Bronchial epithelial cell (primary cell): Measurements from ENCODE around the gene CNRIP1. TPM values are rescaled to one million over a fixed set of nuclear protein-coding genes. Genes with fewer than 3 reads are reported as not detected.

Experiments used
- DNase-seq: peaks from one replicate; pipeline ENCODE4 v3.0.0-alpha.2; 2010; ENCODE audit warnings: low read depth
- FAIRE-seq: peaks from 2 replicates; lab custom pipeline; 2011; peaks lifted over from hg19 to GRCh38; lab: Jason Lieb, UNC
- H3K27me3 ChIP-seq: 2 replicates; pipeline ENCODE4 v1.5.1; 2011; ENCODE audit warnings: low read length; ENCODE audit not compliant: control insufficient read depth, insufficient read depth
- H3K36me3 ChIP-seq: 2 replicates; pipeline ENCODE4 v1.5.1; 2011; ENCODE audit warnings: low read length; ENCODE audit not compliant: control insufficient read depth, insufficient read depth
- H3K4me3 ChIP-seq: 2 replicates; pipeline ENCODE4 v1.5.1; 2011; ENCODE audit warnings: mild to moderate bottlenecking, low read depth, low read length, control low read depth
- CTCF ChIP-seq: IDR thresholded peaks from 2 replicates; pipeline ENCODE4 v1.5.1; 2011; ENCODE audit warnings: mild to moderate bottlenecking, moderate library complexity, low read length, control low read depth, inconsistent platforms; ENCODE audit not compliant: insufficient read depth, severe bottlenecking
- total RNA-seq: library from RNA; depleted of rRNA; stranded (reverse); fragments of >200 nt; gene quantifications from 2 replicates; pipeline ENCODE4 v1.2.1, GENCODE V29; 2014

Gene CNRIP1
- total RNA-seq, 1 donor from 2014 or later, result 0.26 TPM

- FAIRE-seq (no peak), DNase-seq (no peak)
- no peak overlapping the region for H3K4me3 ChIP-seq
- no peaks in the 10 kb centered on the region for H3K27me3 ChIP-seq
- no peak for TF ChIP-seq CTCF
- no peaks in the 10 kb centered on the region for H3K36me3 ChIP-seq
Observed at GRCh38 chr2:68272246-68272994, 47.3 kb downstream of the CNRIP1 start.

DNA sequence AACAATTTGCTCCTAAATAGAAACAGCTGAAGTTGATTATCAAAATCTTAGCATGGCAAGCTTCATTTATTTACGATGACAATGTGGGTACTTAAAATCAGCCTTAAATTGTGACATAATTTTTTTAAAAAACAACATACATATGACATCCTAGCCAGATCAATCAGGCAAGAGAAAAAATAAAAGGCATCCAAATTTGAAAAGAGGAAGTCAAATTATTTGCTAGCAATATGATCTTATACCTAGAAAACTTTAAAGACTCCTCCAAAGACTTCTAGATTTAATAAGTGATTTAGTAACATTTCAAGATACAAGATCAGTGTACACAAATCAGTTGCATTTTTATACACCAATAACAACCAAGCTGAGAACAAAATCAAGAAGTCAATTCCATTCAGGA, 53.1 kb downstream of the CNRIP1 start:
- Histone ChIP-seq H3K4me3 (no peak overlapping the region), H3K27me3 (no peaks in the 10 kb centered on the region), H3K36me3 (no peaks in the 10 kb centered on the region)
- no peak for TF ChIP-seq CTCF
- FAIRE-seq (no peak), DNase-seq (no peak)

DNA sequence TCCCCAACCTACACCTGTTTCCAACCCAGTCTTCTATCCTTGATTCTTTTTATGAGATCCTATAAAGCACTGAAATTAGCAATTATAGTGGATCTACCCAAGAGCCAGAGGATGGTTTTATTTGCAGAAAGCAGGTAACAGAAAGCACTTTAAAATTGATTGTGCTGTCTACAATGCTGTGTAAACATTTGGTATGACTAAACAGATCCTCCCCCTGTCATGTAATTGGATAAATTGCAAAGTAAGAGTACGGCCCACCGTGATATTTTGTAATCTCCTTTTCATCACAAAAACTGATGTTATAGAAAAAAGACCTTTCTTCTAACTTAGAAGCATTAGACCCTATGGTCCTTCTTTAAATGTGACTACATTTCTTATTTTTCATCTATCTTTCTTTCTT, 56.1 kb downstream of the CNRIP1 start:
- Histone ChIP-seq H3K27me3 (no peaks in the 10 kb centered on the region), H3K36me3 (no peaks in the 10 kb centered on the region), H3K4me3 (no peak overlapping the region)
- no peak for TF ChIP-seq CTCF
- DNase-seq, result no peak
- FAIRE-seq, result no peak

DNA sequence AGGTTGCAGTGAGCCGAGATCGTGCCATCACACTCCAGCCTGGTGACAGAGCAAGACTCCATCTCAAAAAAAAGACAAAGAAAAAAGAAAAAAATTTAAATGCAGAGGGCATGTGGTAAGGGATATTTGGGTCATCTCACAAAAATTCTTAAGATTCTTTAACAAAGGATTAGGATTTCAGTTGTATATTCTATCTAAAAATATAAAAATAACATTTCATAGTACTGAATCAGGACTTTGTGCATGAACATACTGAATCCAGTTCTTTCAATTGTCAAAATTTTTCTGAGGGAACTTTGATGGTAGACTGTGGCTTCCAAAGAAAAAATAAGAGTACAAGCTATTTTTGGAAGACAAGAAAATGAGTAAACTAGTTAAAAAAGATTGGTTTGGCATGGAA, 60.9 kb downstream of the CNRIP1 start:
- FAIRE-seq (no peak), DNase-seq (no peak)
- TF ChIP-seq CTCF, result no peak
- Histone ChIP-seq H3K36me3 (no peaks in the 10 kb centered on the region), H3K27me3 (no peaks in the 10 kb centered on the region), H3K4me3 (no peak overlapping the region)

- no peak for FAIRE-seq
- no peak for TF ChIP-seq CTCF
- peak; percentile 74 for DNase-seq
- Histone ChIP-seq H3K27me3 (no peaks in the 10 kb centered on the region), H3K4me3 (no peak overlapping the region), H3K36me3 (no peaks in the 10 kb centered on the region)
Observed at GRCh38 chr2:68256093-68256450, 63.7 kb downstream of the CNRIP1 start.
